Psoas muscle (tissue), 8 donors: ENCODE data around the gene EXOC7. TPM values are rescaled to one million over a fixed set of nuclear protein-coding genes. Genes with fewer than 3 reads are reported as not detected.
A peak's percentile ranks its signal among the peaks of the same experiment; 100 is the strongest.

Experiments used
- ATAC-seq, 4 donors: fragments of 200-7000 bp; cut with Tn5 transposase; one replicate each; pipeline ENCODE4 v1.9.1; 2020; ENCODE audit warnings: moderate library complexity in 3 of 4, mild to moderate bottlenecking in 2 of 4
- DNase-seq, 2 donors: peaks; one replicate each; pipeline ENCODE4 v3.0.0-alpha.2; 2020
- H3K27ac ChIP-seq: fragments of 200-600 bp; one replicate; pipeline ENCODE4 v1.8.0; 2022
- H3K27me3 ChIP-seq, 3 donors: fragments of 200-600 bp in 1 of 3; one replicate each; pipeline versions ENCODE4 v1.6.1 to v1.8.0; 2013 to 2022; ENCODE audit warnings: low read length in 2 of 3, mild to moderate bottlenecking in 2 of 3, moderate library complexity in 1 of 3; ENCODE audit not compliant: insufficient read depth in 3 of 3
- H3K36me3 ChIP-seq, 2 donors: fragments of 200-600 bp in 1 of 2; one replicate each; pipeline versions ENCODE4 v1.6.1 to v1.8.0; 2013 to 2022; ENCODE audit warnings: low read depth in 1 of 2, mild to moderate bottlenecking in 1 of 2, moderate library complexity in 1 of 2; ENCODE audit not compliant: insufficient read depth in 1 of 2
- H3K4me1 ChIP-seq: fragments of 200-600 bp; one replicate; pipeline ENCODE4 v1.8.0; 2022
- H3K4me3 ChIP-seq: fragments of 200-600 bp; one replicate; pipeline ENCODE4 v1.8.0; 2022; ENCODE audit warnings: mild to moderate bottlenecking
- H3K9me3 ChIP-seq: fragments of 200-600 bp; one replicate; pipeline ENCODE4 v1.8.0; 2022
- CTCF ChIP-seq: fragments of 200-600 bp; IDR thresholded peaks from one replicate; pipeline ENCODE4 v1.8.0; 2022; ENCODE audit warnings: antibody characterized with exemption
- WGBS, 3 donors: extraction: QIAGEN DNeasy Blood & Tissue Kit; methylation state at CpG; one replicate each; pipeline versions ENCODE4 v1.1.6 to v1.1.7; 2013; 5-methylcytosine and 5-hydroxymethylcytosine counted together
- intact Hi-C, 2 donors: fragments of 100-400 bp; cut with DNase I; formaldehyde crosslinking; loops; one replicate each; pipeline versions ENCODE4 v1.11.0 to v1.14.2; 2022
- polyA plus RNA-seq, 3 donors: library from polyadenylated mRNA; stranded (reverse); fragments of 200-250 nt; gene quantifications; one replicate each; pipeline ENCODE4 v1.2.3, GENCODE V29; 2013
- total RNA-seq, 4 donors: library from RNA; stranded (reverse); fragmentation: NEBNext Ultra II Directional in 2 of 4; extraction: Animal tissue kit (Norgen Biotek cat#: 25700) in 2 of 4; gene quantifications; one replicate each; pipeline versions ENCODE4 v1.2.1 to v1.2.4, GENCODE V29; 2021 to 2023
- donor health status: healthy with polysubstance abuse.
- donor health status: DM: no; HTN: no; CAD: no; lungs with moderate emphysema.
- donor health status: Bipolar disorder and iron deficiency.
- donor health status: healthy.
- donor health status: DM: yes; HTN: yes; CAD: no.
- donor health status: DM: no; HTN: no; CAD: no.
- donor health status: DM: no; HTN: no; CAD: no.
- donor health status: DM: yes; HTN: yes; CAD: no.

EXOC7 gene
- total and polyA plus RNA-seq, 7 donors: 26.3 to 61.0 (median 56.0) TPM

DNA sequence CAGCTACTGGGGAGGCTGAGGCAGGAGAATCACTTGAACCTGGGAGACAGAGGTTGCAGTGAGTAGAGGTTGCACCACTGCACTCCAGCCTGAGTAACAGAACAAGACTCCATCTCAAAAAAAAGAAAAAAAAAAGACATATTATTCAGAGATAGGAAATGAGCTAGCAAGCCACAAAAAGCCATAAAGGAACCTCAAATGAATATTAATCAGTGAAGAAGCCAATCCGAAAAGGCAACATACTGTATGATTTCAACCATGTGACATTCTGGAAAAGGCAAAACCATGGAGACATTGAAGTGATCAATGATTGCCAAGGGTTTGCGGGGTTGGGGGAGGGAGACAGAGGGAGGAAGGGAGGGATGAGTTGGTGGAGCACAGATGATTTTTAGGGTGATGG lies 8.4 kb upstream of the EXOC7 start:
- 87 to 91% (median 89%) methylated on average over 2 of the region's 2 CpGs for WGBS, 3 donors
- DNase-seq (no peak), ATAC-seq (no peak)
- Histone ChIP-seq H3K4me3 (no peak overlapping the region), H3K36me3 (no peaks in the 10 kb centered on the region), H3K27me3 (no peaks in the 10 kb centered on the region), H3K27ac (no peak overlapping the region), H3K4me1 (no peaks in the 10 kb centered on the region), H3K9me3 (no peaks in the 10 kb centered on the region)
- TF ChIP-seq CTCF: no peak
- intact Hi-C loops: loop anchor here in 1 of 2 donors (1.0 kb wide), 1 partner anchor 280 kb away; no protein-coding TSS in a partner anchor

GRCh38 chr17:76107509-76107908 lies 3.9 kb upstream of the EXOC7 start:
- H3K4me3 ChIP-seq: no peak overlapping the region
- TF ChIP-seq CTCF: no peak
- H3K36me3 ChIP-seq: no peaks in the 10 kb centered on the region
- H3K9me3 ChIP-seq: no peaks in the 10 kb centered on the region
- 87 to 93% (median 89%) methylated on average over 6 of the region's 6 CpGs for WGBS, 3 donors
- DNase-seq: no peak
- no peaks in the 10 kb centered on the region for H3K27me3 ChIP-seq
- intact Hi-C loops: no loop called here
- ATAC-seq: no peak
- no peak overlapping the region for H3K27ac ChIP-seq
- H3K4me1 ChIP-seq: peaks cover 9% of the 10 kb centered on the region

DNA sequence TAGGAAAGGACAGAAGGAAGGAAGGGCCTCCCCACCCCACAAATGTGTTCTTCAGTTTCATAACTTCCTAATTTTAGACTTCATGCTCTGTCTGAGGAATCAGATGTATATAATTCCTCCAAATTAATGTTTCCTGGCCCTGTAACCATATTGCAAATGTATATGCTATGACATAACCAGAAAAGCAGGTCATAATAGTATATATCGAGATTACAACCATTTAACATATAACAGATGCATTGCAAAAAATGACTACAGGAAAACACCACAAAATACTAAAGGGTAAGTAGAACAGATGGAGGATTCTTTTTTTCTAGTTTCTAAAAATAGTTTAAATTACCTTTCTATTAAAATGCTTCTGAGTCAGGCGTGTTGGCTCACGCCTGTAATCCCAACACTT lies 3.1 kb upstream of the EXOC7 start:
- H3K27me3 ChIP-seq: no peaks in the 10 kb centered on the region
- H3K27ac ChIP-seq: no peak overlapping the region
- intact Hi-C loops: no loop called here
- 57 to 70% (median 60%) methylated on average over 3 of the region's 3 CpGs for WGBS, 3 donors
- H3K36me3 ChIP-seq: peaks cover 0 to 3% of the 10 kb centered on the region in 2 donors
- H3K9me3 ChIP-seq: no peaks in the 10 kb centered on the region
- no peak for DNase-seq
- no peak overlapping the region for H3K4me3 ChIP-seq
- ATAC-seq: no peak
- H3K4me1 ChIP-seq: peaks cover 14% of the 10 kb centered on the region
- TF ChIP-seq CTCF: no peak

- DNase-seq (no peak), ATAC-seq (no peak)
- 75 to 88% (median 75%) methylated on average over 5 of the region's 5 CpGs for WGBS, 3 donors
- intact Hi-C loops: no loop called here
- peaks cover 0 to 22% of the 10 kb centered on the region in 2 donors for H3K36me3 ChIP-seq
- no peak for TF ChIP-seq CTCF
- no peak overlapping the region for H3K27ac ChIP-seq
- H3K27me3 ChIP-seq: no peaks in the 10 kb centered on the region
- H3K9me3 ChIP-seq: no peaks in the 10 kb centered on the region
- no peak overlapping the region for H3K4me3 ChIP-seq
- peaks cover 14% of the 10 kb centered on the region for H3K4me1 ChIP-seq
Measured at GRCh38 chr17:76104896-76105231, 1.3 kb upstream of the EXOC7 start.

- no peak for DNase-seq
- Histone ChIP-seq H3K36me3 (peaks cover 0 to 27% of the 10 kb centered on the region in 2 donors), H3K4me1 (peaks cover 14% of the 10 kb centered on the region), H3K4me3 (peak overlapping the region; percentile 88), H3K27me3 (no peaks in the 10 kb centered on the region), H3K27ac (peak overlapping the region; percentile 80), H3K9me3 (no peaks in the 10 kb centered on the region)
- intact Hi-C loops: no loop called here
- ATAC-seq: no peak
- 83 to 86% (median 85%) methylated on average over 29 of the region's 29 CpGs for WGBS, 3 donors
- TF ChIP-seq CTCF: no peak
Measured at GRCh38 chr17:76104140-76104895, 731 bp upstream of the EXOC7 start.
